HG02759 (cell line): ENCODE measurements around the gene NUTM1.
"Not testable (repeated sequence)": the region's sequence is repeated elsewhere in the genome, so short reads cannot be mapped to it uniquely, and the experiment has no call there.

Experiments used
- ATAC-seq: cut with Tn5 transposase; IDR thresholded peaks from one replicate; pipeline ENCODE4 v1.9.1; 2021; ENCODE audit warnings: mild to moderate bottlenecking, moderate library complexity; ENCODE audit not compliant: unreplicated experiment

NUTM1 gene

DNA sequence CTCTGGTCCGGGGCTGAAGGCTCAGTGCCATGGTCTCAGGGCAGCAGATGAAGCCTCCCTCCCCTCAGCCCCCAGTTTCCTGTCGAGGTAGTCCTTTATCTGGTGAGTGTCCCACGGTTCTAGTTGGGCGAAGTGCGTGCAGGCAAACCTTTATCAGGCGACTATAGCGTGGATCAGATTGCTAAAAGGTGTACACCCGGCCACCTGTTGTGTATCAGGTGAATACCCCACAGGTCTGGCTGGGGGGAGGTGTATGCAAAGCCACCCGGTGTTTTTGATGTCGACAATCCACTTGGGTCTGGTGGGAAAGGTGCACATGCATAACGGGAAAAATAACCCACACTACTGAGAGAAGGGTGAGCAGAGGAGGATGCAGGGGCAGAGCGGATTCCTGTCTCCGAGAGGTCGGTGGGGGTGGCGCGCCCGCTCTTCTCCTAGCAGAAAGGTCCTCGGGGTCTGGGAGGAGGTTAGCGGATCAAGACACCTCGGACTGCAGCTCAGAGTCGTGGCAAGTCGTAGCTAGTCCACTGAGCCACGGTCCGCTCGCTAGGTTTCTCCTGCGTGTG is 6.0 kb upstream of the NUTM1 start:
- peak; percentile 2 for ATAC-seq

DNA sequence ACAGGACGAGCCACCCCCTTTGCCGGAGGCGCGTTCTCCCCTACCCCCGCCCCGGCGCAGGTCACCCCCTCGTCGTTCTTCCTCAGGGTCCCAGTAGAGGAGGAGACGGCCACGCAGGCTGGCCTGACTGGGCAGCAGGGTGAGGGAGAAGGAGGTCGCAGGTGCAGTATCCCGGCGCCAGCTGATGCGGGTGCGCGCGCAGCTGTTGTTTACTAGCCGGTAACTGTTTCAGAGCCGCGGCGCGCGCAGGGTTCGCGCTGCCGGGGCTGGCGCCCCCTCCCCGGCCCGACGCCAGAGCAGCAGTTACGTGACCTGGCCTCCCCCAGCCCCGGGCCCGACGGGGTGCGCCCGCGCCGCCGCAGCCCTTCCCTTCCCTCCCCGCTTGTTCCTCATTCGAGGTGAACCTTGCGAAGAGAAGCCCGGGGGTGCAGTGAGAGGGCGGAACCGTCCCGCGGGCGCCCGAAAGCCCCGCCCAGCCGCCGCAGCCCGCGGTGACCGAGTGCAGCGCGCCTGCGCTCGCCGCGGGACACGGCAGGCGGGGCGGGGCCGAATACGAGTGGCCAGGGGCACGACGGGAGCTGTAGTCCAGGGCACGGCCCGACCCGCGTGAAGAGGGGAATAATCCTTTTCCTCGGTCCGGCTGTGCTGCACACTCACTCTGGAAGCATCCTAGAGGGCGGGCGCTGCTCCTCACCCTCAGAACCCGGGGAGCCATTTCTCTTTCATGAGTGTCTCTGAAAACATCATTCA is 5.4 kb upstream of the NUTM1 start, which contains the start of gene SLC12A6:
TSS of gene SLC12A6 (minus strand) at position 225 of the 750 bp plus-strand sequence. CDS start 1,101 bp downstream, outside the sequence.
- ATAC-seq = peak; percentile 85

GRCh38 chr15:34338347-34338746 is 4.8 kb upstream of the NUTM1 start:
- no peak for ATAC-seq

DNA sequence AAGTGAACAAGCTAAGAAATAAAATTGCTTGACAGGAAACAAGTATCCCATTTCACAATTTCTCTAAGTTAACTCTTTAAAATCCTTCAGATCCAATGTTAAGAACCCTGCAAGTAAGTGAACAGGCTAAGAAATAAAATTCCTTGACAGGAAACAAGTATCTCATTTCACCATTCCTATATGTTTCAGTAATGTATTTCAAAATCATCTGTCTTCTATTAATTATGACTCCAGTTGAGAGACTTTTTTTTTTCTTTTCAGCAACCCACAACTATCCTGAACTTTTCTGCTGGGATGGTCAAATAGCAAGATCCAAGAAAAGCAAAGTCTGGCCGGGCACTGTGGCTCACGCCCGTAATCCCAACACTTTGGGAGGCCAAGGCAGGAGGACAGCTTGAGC is 3.2 kb upstream of the NUTM1 start:
- no peak for ATAC-seq

DNA sequence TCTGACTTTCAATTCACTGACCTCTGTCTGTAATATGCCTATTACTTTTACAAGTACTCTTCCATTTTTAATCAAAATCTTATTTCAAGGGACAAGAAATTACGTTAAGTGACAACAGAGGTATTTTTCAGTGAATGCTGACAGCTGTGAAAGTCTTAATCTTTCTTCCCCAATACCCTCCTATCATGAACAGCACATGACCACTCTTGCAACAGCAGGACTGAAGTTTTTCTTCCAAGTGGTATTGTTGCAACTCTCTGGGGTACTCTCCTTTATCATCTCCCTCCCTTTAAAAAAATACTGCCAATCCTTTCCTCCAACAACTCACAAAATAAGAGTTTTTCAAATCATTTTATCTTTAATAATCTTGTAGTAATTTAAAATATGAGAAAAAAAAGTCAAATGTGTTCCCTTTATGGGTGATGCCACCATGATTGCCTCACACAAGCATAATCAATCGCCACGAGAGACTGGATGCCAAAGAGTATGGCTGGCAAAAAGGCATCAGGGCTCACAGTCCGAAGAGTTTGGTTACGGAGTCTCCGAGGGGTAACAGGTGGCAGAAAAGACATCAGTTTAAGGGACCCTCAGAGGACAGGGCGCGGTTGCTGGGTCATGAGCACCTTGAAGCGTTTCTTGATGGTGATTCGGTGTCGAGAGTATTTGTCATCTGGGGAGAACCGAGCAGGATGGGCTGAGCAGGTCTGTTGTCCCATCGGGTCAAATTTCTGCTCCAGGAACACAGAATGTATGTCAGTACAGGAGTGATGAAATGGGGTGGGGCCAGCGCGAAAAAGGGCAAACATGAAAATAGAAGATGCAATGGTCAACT is 1.5 kb upstream of the NUTM1 start:
- ATAC-seq = no peak

GRCh38 chr15:34342213-34342736 is 840 bp upstream of the NUTM1 start:
- ATAC-seq = not testable (repeated sequence)

DNA sequence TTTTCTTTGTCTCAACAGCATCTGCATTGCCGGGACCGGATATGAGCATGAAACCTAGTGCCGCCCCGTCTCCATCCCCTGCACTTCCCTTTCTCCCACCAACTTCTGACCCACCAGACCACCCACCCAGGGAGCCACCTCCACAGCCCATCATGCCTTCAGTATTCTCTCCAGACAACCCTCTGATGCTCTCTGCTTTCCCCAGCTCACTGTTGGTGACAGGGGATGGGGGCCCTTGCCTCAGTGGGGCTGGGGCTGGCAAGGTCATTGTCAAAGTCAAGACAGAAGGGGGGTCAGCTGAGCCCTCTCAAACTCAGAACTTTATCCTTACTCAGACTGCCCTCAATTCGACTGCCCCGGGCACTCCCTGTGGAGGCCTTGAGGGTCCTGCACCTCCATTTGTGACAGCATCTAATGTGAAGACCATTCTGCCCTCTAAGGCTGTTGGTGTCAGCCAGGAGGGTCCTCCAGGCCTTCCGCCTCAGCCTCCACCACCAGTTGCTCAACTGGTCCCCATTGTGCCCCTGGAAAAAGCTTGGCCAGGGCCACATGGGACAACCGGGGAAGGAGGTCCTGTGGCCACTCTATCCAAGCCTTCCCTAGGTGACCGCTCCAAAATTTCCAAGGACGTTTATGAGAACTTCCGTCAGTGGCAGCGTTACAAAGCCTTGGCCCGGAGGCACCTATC is 5.0 kb downstream of the NUTM1 start:
- no peak for ATAC-seq

- no peak for ATAC-seq
These were observed 5.7 kb downstream of the NUTM1 start for GRCh38 chr15:34348735-34349300.

DNA sequence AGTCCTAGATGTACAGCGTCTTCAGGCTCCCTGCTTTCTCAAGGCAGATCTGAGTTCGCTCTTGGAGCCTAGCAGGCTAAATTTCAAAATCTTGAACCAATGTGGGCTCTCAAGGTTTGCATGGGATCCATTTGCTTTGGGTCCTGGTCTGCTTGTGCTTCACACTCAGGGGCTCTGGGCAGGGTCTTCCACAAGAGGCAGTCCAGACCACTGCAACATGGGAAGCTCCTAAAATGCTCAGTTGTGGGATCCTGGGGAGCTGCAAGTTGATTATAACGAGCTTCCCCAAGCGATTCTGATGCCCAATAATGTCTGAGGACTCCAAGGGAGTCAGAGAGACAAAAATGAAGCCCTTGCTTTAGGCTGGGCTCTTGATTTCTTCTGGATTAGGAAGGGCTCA is 6.7 kb downstream of the NUTM1 start:
- no peak for ATAC-seq

- not testable (repeated sequence) for ATAC-seq
These were observed 9.9 kb downstream of the NUTM1 start for GRCh38 chr15:34352996-34353395.

DNA sequence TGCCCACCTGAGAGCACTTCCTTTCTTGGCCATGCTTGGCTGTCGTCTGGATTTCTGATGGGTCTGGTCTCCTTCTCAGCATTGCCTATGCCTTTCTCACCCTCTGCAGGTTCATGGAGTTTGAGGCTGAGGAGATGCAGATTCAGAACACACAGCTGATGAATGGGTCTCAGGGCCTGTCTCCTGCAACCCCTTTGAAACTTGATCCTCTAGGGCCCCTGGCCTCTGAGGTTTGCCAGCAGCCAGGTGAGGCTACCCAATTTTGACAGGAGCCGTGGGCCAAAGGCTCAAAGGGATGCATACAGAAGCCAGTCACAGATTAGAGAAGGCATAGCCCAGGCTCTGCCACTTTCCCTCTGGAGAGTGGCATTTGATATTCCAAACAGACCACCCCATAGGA is 10.5 kb downstream of the NUTM1 start:
- no peak for ATAC-seq

DNA sequence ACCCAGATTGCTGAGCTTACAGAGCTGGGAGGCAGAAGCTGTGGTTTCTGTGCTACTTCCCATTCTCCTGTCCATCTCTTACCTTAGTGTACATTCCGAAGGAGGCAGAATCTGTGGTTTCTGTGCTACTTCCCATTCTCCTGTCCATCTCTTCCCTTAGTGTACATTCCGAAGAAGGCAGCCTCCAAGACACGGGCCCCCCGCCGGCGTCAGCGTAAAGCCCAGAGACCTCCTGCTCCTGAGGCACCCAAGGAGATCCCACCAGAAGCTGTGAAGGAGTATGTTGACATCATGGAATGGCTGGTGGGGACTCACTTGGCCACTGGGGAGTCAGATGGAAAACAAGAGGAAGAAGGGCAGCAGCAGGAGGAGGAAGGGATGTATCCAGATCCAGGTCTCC is 11.2 kb downstream of the NUTM1 start:
- no peak for ATAC-seq

- no peak for ATAC-seq
These were observed 12.1 kb downstream of the NUTM1 start for GRCh38 chr15:34355241-34355640.

GRCh38 chr15:34357653-34358052 is 14.5 kb downstream of the NUTM1 start:
- ATAC-seq = no peak

GRCh38 chr15:34358367-34358766 is 15.3 kb downstream of the NUTM1 start:
- no peak for ATAC-seq

- ATAC-seq = no peak
These were observed 15.8 kb downstream of the NUTM1 start for GRCh38 chr15:34358948-34359347.

DNA sequence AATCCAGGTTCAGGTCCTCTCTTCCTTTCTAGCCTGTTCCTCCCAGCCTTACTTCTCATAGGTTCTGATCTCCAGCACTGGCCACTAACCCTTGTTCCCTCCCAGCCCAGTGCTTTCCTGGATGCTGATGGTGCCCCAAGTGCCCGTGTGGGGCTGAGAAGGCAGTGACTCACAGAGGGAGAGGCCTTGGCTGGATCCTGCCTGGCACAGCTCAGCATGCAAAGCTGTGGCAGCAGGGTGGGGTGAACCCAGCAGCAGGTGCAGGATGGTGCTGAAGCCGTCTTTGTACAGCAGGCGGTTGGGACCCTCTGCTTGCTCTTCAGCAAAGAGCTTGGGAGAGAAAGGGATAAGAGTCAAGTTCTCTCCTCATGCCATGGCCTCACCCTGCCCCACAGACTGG is 16.3 kb downstream of the NUTM1 start:
- ATAC-seq = no peak

- no peak for ATAC-seq
These were observed 17.2 kb downstream of the NUTM1 start for GRCh38 chr15:34360298-34360697.

DNA sequence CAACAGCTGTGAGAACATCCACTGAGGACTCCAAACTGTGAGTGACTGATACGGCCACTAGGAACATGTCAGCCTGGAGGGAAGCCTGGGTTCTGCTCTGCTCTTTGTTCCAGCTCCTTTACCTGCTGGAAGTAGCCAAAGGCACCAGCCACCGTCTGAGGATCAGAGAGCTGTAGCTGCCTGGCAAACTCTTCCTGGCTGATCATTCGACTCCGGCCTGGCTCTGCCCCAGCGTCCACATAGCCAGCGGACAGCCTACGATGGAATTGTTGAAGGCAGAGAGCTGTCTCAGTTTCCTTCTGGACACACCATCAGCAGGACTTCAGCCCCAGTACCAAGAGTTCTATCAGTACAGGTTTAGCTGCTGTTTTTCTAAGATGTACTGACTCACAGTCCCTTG is 18.2 kb downstream of the NUTM1 start:
- no peak for ATAC-seq

DNA sequence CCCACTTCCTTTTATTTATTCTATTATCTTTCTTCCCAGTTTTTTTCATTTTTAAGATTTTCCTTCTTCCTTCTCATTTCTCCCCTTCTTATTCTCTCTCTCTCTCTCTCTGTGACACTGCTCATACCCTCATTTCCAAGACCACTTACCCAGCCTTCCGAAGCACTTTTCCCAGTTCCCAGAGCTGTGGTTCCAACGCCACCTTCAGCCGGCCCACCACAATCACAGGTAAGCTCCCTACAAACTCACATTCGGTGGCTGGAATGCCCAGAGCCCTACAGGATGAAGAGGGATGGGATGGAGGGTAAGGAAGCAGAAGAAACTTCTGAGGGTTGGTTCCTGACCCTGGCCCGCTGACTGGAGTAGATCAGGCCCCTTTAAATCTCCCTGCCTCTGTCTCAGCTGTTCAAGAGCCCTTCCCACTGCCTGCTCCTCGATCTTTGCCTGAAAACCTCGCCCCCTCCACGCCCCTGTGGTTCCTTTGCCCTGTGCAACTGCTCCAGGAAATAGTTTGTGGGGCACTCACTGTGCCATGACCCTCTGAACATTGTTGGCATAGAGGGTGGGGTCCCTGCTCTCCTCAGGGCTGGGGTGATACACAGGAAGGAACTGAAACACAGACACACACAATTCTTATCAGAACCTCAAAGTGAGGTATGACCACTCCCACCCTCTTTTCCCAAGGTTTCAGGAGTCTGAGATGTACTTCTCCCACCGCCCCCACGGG is 19.1 kb downstream of the NUTM1 start:
- no peak for ATAC-seq
